ENCODE measurements around the gene NXPH1. TPM values are rescaled to one million over a fixed set of nuclear protein-coding genes. Genes with fewer than 3 reads are reported as not detected.

Gene NXPH1
- polyA plus RNA-seq, 1 of the 3 experiments (the other 2 are of a cell fraction) = not detected

GRCh38 chr7:8620169-8620568 is 186.8 kb downstream of the NXPH1 start:
- 26% methylated on average over 1 of the region's 1 CpG for WGBS (ENCODE audit: low lambda C conversion rate)
- Histone ChIP-seq H3K4me2 (no peak overlapping the region), H3K36me3 (replicated peaks in 1 of 2; ENCODE audit: control insufficient read depth in 1 of 2, insufficient read depth in 2 of 2, low read length in 1 of 2) (no peaks in the 10 kb centered on the region), H3K9me3 (no peaks in the 10 kb centered on the region), H3K9me2 (no peaks in the 10 kb centered on the region), H3K27me3 (ENCODE audit: insufficient read depth) (no peaks in the 10 kb centered on the region), H3K4me3 (ENCODE audit: low read depth in 2 of 2, low read length in 1 of 2) (no peak overlapping the region), H2AFZ (ENCODE audit: low read depth) (no peak overlapping the region), H4K20me1 (ENCODE audit: insufficient read depth) (no peaks in the 10 kb centered on the region), H3K4me1 (ENCODE audit: control insufficient read depth in 1 of 2, insufficient read depth in 2 of 2, low read depth in 1 of 2, low read length in 1 of 2) (no peaks in the 10 kb centered on the region), H3K79me2 (ENCODE audit: insufficient read depth) (no peaks in the 10 kb centered on the region), H3K9ac (no peak overlapping the region), H3F3A (replicated peaks; ENCODE audit: insufficient read depth) (no peaks in the 10 kb centered on the region), H3K27ac (ENCODE audit: low read depth in 2 of 2, low read length in 1 of 2) (no peak overlapping the region)
- TF ChIP-seq MXI1 (IDR thresholded peaks at IDR 0.05; ENCODE audit: low read depth, low read length) (no peak), RXRA (IDR thresholded peaks at IDR 0.05; ENCODE audit: borderline replicate concordance, low read depth) (no peak), EZH2phosphoT487 (IDR thresholded peaks at IDR 0.05; ENCODE audit: borderline replicate concordance, low read depth) (no peak), YY1 (IDR thresholded peaks at IDR 0.05; ENCODE audit: low read depth) (no peak), MAX (IDR thresholded peaks at IDR 0.05; ENCODE audit: low read depth) (no peak)
- TF ChIP-seq, protein P1, sequence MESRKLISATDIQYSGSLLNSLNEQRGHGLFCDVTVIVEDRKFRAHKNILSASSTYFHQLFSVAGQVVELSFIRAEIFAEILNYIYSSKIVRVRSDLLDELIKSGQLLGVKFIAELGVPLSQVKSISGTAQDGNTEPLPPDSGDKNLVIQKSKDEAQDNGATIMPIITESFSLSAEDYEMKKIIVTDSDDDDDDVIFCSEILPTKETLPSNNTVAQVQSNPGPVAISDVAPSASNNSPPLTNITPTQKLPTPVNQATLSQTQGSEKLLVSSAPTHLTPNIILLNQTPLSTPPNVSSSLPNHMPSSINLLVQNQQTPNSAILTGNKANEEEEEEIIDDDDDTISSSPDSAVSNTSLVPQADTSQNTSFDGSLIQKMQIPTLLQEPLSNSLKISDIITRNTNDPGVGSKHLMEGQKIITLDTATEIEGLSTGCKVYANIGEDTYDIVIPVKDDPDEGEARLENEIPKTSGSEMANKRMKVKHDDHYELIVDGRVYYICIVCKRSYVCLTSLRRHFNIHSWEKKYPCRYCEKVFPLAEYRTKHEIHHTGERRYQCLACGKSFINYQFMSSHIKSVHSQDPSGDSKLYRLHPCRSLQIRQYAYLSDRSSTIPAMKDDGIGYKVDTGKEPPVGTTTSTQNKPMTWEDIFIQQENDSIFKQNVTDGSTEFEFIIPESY (IDR thresholded peaks at IDR 0.05; ENCODE audit: borderline replicate concordance, low read depth) = no peak
- POLR2A ChIA-PET = no interaction called here
- no peak for DNase-seq
- CTCF ChIA-PET = interaction anchor here (1.2 kb wide), 1 partner anchor 14 kb away, joined by 4 read pairs; no protein-coding TSS in a partner anchor

DNA sequence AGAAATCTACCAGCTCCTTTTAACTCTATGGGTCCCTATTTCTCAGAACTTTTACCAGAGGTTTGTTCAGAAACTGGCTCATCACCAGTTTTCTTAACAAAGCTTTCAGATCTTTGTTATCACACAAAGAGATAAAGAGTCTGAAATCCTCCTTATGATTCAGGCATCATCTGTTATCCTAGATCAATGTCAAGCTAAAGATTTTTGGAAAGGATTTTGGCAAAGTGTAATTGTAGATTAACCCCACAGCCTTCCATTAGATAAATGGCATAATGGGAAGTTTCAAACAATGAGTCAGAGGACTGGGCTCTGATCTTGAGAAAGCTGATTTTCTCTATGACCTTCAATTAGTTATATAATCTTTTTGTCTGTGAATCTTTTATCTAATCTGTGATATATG is 192.2 kb downstream of the NXPH1 start:
- CTCF ChIA-PET = interaction anchor here (0.6 kb wide), 1 partner anchor 183 kb away, joined by 3 read pairs; no protein-coding TSS in a partner anchor
- no peak for DNase-seq
- no peak overlapping the region for H3K4me2 ChIP-seq
- H3K4me3 ChIP-seq (ENCODE audit: low read depth in 2 of 2, low read length in 1 of 2) = no peak overlapping the region
- H2AFZ ChIP-seq (ENCODE audit: low read depth) = no peak overlapping the region
- no peaks in the 10 kb centered on the region for H3K79me2 ChIP-seq (ENCODE audit: insufficient read depth)
- H4K20me1 ChIP-seq (ENCODE audit: insufficient read depth) = no peaks in the 10 kb centered on the region
- H3K27ac ChIP-seq (ENCODE audit: low read depth in 2 of 2, low read length in 1 of 2) = no peak overlapping the region
- TF ChIP-seq IRF3 (IDR thresholded peaks at IDR 0.05; ENCODE audit: low read depth, low read length) (no peak), CHD2 (IDR thresholded peaks at IDR 0.05; ENCODE audit: low read length, partially characterized antibody) (no peak), FOXJ3 (CRISPR knock-in tag; IDR thresholded peaks at IDR 0.05) (no peak), SIN3A (IDR thresholded peaks at IDR 0.05; ENCODE audit: borderline replicate concordance, low read depth, low read length) (no peak), MEF2A (IDR thresholded peaks at IDR 0.05; ENCODE audit: borderline replicate concordance, low read depth) (no peak), TAF1 (IDR thresholded peaks at IDR 0.05; ENCODE audit: borderline replicate concordance, low read depth, low read length) (no peak), GATA2 (CRISPR knock-in tag; IDR thresholded peaks at IDR 0.05) (no peak), YY1 (IDR thresholded peaks at IDR 0.05; ENCODE audit: low read depth) (no peak), TEAD4 (IDR thresholded peaks at IDR 0.05; ENCODE audit: borderline replicate concordance, insufficient read depth) (no peak), TCF12 (IDR thresholded peaks at IDR 0.05) (no peak), PBX3 (IDR thresholded peaks at IDR 0.05) (no peak), EP300 (IDR thresholded peaks at IDR 0.05; ENCODE audit: borderline replicate concordance in 1 of 2, low read depth in 1 of 2, low read length in 1 of 2) (no peak), FOSL2 (IDR thresholded peaks at IDR 0.05; ENCODE audit: borderline replicate concordance, low read depth) (no peak), JUND (IDR thresholded peaks at IDR 0.05) (no peak), NFIC (IDR thresholded peaks at IDR 0.05; ENCODE audit: borderline replicate concordance) (no peak), RCOR1 (IDR thresholded peaks at IDR 0.05; ENCODE audit: low read length) (no peak), FOXM1 (IDR thresholded peaks at IDR 0.05; ENCODE audit: low read depth) (no peak), RFX5 (IDR thresholded peaks at IDR 0.05; ENCODE audit: low read length) (no peak), MXI1 (IDR thresholded peaks at IDR 0.05; ENCODE audit: low read depth, low read length) (no peak)
- TF ChIP-seq, protein P1 (IDR thresholded peaks at IDR 0.05; ENCODE audit: borderline replicate concordance, low read depth) = no peak
- no peaks in the 10 kb centered on the region for H3K36me3 ChIP-seq (replicated peaks in 1 of 2; ENCODE audit: control insufficient read depth in 1 of 2, insufficient read depth in 2 of 2, low read length in 1 of 2)
- POLR2A ChIA-PET = no interaction called here
- no peak overlapping the region for H3K9ac ChIP-seq
- H3K4me1 ChIP-seq (ENCODE audit: control insufficient read depth in 1 of 2, insufficient read depth in 2 of 2, low read depth in 1 of 2, low read length in 1 of 2) = peaks cover 0 to 2% of the 10 kb centered on the region in 2 experiments; a peak in 2 of 4 replicates
- no peaks in the 10 kb centered on the region for H3K27me3 ChIP-seq (ENCODE audit: insufficient read depth)
- no peaks in the 10 kb centered on the region for H3K9me2 ChIP-seq
- no peaks in the 10 kb centered on the region for H3K9me3 ChIP-seq
- H3F3A ChIP-seq (replicated peaks; ENCODE audit: insufficient read depth) = no peaks in the 10 kb centered on the region

All from SK-N-SH (cell line).